Liver (tissue), 3 donors: ENCODE results near the gene BCAS4.

Experiments used
- FOXA1 ChIP-seq: IDR thresholded peaks from 2 replicates; pipeline ENCODE4 v1.6.1; 2016; ENCODE audit warnings: antibody characterized with exemption
- RAD21 ChIP-seq, 2 donors: IDR thresholded peaks; 2 replicates each; pipeline ENCODE4 v1.6.1; 2016; ENCODE audit warnings: antibody characterized with exemption in 2 of 2, mild to moderate bottlenecking in 2 of 2
- RXRA ChIP-seq, 2 donors: IDR thresholded peaks; 2 replicates each; pipeline ENCODE4 v1.6.1; 2017 to 2018; ENCODE audit warnings: antibody characterized with exemption in 2 of 2, mild to moderate bottlenecking in 1 of 2
- TF ChIP-seq, protein P1 (sequence below): IDR thresholded peaks from 2 replicates; pipeline ENCODE4 v1.6.1; 2016; ENCODE audit warnings: antibody characterized with exemption, mild to moderate bottlenecking
- TF ChIP-seq, protein P2 (sequence below): fragments of 150-350 bp; IDR thresholded peaks from 2 replicates; pipeline ENCODE4 v1.5.1; 2017; ENCODE audit warnings: improper control_type of control experiment, low read depth, low read length; ENCODE audit not compliant: missing input control
- TF ChIP-seq, protein P3 (sequence below): IDR thresholded peaks from 2 replicates; pipeline ENCODE4 v1.6.1; 2016; ENCODE audit warnings: antibody characterized with exemption
- donor health status: healthy.
- donor health status: healthy.

DNA sequence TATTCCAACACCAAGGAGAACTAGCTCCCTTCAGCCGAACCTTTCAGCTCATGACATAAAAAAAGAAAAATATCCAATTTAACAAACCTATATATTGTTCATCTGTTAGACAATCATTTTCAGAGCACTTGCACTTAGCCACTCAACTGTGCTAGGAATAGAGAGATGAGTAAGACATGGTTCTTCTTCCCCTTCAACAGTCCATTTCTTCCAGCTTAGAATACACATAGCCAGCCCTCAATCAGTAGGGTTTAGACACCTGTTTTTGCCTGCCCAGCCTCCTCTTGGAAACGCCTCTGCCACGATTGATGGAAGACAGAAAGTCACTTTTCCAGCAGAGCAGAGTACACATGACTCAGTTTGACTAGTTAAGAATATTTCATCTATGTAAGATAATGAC is 114.6 kb downstream of the BCAS4 start:
- TF ChIP-seq, protein P1, sequence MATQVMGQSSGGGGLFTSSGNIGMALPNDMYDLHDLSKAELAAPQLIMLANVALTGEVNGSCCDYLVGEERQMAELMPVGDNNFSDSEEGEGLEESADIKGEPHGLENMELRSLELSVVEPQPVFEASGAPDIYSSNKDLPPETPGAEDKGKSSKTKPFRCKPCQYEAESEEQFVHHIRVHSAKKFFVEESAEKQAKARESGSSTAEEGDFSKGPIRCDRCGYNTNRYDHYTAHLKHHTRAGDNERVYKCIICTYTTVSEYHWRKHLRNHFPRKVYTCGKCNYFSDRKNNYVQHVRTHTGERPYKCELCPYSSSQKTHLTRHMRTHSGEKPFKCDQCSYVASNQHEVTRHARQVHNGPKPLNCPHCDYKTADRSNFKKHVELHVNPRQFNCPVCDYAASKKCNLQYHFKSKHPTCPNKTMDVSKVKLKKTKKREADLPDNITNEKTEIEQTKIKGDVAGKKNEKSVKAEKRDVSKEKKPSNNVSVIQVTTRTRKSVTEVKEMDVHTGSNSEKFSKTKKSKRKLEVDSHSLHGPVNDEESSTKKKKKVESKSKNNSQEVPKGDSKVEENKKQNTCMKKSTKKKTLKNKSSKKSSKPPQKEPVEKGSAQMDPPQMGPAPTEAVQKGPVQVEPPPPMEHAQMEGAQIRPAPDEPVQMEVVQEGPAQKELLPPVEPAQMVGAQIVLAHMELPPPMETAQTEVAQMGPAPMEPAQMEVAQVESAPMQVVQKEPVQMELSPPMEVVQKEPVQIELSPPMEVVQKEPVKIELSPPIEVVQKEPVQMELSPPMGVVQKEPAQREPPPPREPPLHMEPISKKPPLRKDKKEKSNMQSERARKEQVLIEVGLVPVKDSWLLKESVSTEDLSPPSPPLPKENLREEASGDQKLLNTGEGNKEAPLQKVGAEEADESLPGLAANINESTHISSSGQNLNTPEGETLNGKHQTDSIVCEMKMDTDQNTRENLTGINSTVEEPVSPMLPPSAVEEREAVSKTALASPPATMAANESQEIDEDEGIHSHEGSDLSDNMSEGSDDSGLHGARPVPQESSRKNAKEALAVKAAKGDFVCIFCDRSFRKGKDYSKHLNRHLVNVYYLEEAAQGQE: no peak
- TF ChIP-seq RAD21 (IDR thresholded peaks at IDR 0.05) (no peak), FOXA1 (no peak), RXRA (IDR thresholded peaks at IDR 0.05) (no peak)
- TF ChIP-seq, protein P2, sequence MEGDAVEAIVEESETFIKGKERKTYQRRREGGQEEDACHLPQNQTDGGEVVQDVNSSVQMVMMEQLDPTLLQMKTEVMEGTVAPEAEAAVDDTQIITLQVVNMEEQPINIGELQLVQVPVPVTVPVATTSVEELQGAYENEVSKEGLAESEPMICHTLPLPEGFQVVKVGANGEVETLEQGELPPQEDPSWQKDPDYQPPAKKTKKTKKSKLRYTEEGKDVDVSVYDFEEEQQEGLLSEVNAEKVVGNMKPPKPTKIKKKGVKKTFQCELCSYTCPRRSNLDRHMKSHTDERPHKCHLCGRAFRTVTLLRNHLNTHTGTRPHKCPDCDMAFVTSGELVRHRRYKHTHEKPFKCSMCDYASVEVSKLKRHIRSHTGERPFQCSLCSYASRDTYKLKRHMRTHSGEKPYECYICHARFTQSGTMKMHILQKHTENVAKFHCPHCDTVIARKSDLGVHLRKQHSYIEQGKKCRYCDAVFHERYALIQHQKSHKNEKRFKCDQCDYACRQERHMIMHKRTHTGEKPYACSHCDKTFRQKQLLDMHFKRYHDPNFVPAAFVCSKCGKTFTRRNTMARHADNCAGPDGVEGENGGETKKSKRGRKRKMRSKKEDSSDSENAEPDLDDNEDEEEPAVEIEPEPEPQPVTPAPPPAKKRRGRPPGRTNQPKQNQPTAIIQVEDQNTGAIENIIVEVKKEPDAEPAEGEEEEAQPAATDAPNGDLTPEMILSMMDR: no peak
- TF ChIP-seq, protein P3, sequence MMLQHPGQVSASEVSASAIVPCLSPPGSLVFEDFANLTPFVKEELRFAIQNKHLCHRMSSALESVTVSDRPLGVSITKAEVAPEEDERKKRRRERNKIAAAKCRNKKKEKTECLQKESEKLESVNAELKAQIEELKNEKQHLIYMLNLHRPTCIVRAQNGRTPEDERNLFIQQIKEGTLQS: no peak
